T-helper 17 cell (primary cell): ENCODE data around the gene NAV2. TPM values are rescaled to one million over a fixed set of nuclear protein-coding genes. Genes with fewer than 3 reads are reported as not detected.

Experiments used
- ATAC-seq: fragments of 150-1000 bp; cut with Tn5 transposase; 2 replicates; pipeline ENCODE4 v1.10.0; 2021; ENCODE audit warnings: mild to moderate bottlenecking, moderate library complexity
- DNase-seq, 3 donors: peaks; one replicate each; pipeline versions ENCODE4 v3.0.0 to v3.0.0-alpha.2; 2020 to 2021
- H3K9me3 ChIP-seq: one replicate; pipeline ENCODE4 v1.7.0; 2013; ENCODE audit warnings: low read length, mild to moderate bottlenecking; ENCODE audit not compliant: control insufficient read depth, poor library complexity, severe bottlenecking
- H3K27ac Mint-ChIP-seq: one replicate; pipeline ENCODE4 v1.8.0; 2022; ENCODE audit warnings: mild to moderate bottlenecking, moderate library complexity, mixed read lengths
- H3K27me3 Mint-ChIP-seq: one replicate; pipeline ENCODE4 v1.8.0; 2022; ENCODE audit warnings: mixed read lengths
- H3K36me3 Mint-ChIP-seq: one replicate; pipeline ENCODE4 v1.8.0; 2022; ENCODE audit warnings: low read depth, mixed read lengths
- H3K4me1 Mint-ChIP-seq: one replicate; pipeline ENCODE4 v1.8.0; 2022; ENCODE audit warnings: mild to moderate bottlenecking, mixed read lengths
- H3K4me3 Mint-ChIP-seq: one replicate; pipeline ENCODE4 v1.8.0; 2022; ENCODE audit warnings: mild to moderate bottlenecking, moderate library complexity, mixed read lengths
- total RNA-seq, 4 donors: library from RNA in 2 of 4; stranded (reverse) in 2 of 4; gene quantifications; one replicate each; pipeline ENCODE4 v1.2.3 and lab custom pipeline; 2022 to 2026

Gene NAV2
- total RNA-seq, 2 donors from 2014 or later = 0.96 to 1.3 TPM

DNA sequence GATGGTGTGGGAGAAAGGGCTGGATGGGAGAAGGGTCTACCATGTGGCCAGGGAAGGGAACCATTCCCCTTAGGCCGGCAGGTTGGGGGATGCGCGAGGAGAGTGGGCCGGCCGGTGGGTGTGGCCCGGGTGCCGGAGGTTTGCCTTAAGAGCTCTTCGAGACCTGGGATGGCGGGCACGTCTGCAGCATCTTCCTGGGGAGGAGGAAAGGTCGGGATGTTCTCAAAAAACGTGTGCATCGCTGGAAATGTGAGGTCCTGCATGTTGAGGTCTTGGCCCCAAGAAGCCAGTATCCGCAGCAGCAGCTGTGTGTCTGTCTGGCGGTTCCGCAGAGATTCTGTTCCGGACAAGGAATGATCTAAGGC is 1.4 kb downstream of the NAV2 start:
- peak overlapping the region; percentile 97 for H3K4me3 Mint-ChIP-seq
- peaks cover 37% of the 10 kb centered on the region for H3K27me3 Mint-ChIP-seq
- DNase-seq (no peak), ATAC-seq (no peak)
- peaks cover 2% of the 10 kb centered on the region for H3K36me3 Mint-ChIP-seq
- peak overlapping the region; percentile 82 for H3K27ac Mint-ChIP-seq
- peaks cover 20% of the 10 kb centered on the region for H3K4me1 Mint-ChIP-seq
- H3K9me3 ChIP-seq = no peaks in the 10 kb centered on the region

- H3K27me3 Mint-ChIP-seq = peaks cover 37% of the 10 kb centered on the region
- H3K27ac Mint-ChIP-seq = peak overlapping the region; percentile 82
- H3K9me3 ChIP-seq = no peaks in the 10 kb centered on the region
- no peak for DNase-seq
- no peak for ATAC-seq
- peaks cover 2% of the 10 kb centered on the region for H3K36me3 Mint-ChIP-seq
- H3K4me3 Mint-ChIP-seq = peak overlapping the region; percentile 97
- H3K4me1 Mint-ChIP-seq = peaks cover 20% of the 10 kb centered on the region
Measured at GRCh38 chr11:19714387-19715363, 2.0 kb downstream of the NAV2 start.

DNA sequence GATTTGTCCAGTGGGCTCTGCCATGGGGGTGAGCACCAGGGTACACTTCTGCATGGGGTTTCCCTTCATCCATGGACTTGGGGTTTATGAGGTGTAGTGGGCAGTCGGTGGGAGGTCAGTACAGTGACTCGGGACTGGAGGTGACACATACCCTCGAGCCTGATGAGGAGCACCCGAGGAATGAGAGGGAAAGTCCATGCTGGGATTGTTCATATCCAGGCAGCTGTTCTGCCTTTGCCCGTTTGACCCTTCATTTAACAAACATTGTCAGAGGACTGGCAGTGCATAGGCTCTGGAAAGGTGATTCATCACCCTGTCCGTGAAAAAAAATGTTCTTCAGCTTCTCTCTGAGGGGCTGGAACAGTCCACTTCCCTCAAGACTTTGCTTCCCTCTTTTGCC is 2.7 kb downstream of the NAV2 start:
- no peak for DNase-seq
- Mint-ChIP-seq H3K27ac (no peak overlapping the region), H3K27me3 (peaks cover 37% of the 10 kb centered on the region), H3K4me1 (peaks cover 20% of the 10 kb centered on the region), H3K4me3 (no peak overlapping the region), H3K36me3 (peaks cover 2% of the 10 kb centered on the region)
- no peaks in the 10 kb centered on the region for H3K9me3 ChIP-seq
- ATAC-seq = no peak

DNA sequence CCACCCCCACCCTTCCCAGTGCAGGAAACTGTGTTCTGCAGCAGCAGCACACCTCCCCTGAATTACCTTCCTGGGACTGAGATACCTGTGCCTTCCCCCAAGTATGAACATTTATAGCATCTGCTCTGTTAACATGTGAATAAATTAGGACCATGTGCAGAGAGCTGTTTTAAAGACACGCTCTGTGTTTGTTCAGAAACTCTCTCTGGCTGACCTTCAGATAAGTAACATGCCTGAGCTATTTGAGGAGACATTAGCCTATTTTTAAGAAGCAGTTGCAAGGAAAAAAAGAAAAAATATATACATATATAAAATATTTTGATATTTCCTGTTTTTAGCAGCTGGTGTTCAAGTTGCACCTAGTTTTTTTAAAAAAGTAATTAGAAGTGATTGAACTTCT is 5.4 kb downstream of the NAV2 start:
- H3K27me3 Mint-ChIP-seq = peaks cover 32% of the 10 kb centered on the region
- no peaks in the 10 kb centered on the region for H3K36me3 Mint-ChIP-seq
- H3K9me3 ChIP-seq = no peaks in the 10 kb centered on the region
- DNase-seq (no peak), ATAC-seq (no peak)
- peaks cover 18% of the 10 kb centered on the region for H3K4me1 Mint-ChIP-seq
- H3K27ac Mint-ChIP-seq = no peak overlapping the region
- H3K4me3 Mint-ChIP-seq = no peak overlapping the region

DNA sequence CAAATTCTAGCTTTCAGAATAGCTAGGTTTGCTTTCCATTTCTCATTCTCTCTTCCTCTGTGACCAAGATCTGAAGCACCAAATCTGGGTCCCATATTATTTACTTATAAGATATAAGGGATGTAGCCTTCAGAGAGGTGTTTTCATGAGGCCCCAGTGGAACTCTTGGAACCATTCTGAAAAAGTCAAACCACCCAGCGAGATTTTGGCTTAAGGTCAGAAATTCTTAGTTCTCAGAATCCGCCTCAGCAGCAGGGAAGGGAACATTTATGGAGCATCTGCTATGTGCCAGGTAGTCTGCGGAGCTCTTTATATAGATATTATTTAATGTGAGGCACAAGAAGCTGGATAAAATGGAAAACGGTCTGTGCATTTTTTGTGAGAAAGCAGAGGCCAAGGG is 6.3 kb downstream of the NAV2 start:
- no peak overlapping the region for H3K27ac Mint-ChIP-seq
- H3K9me3 ChIP-seq = no peaks in the 10 kb centered on the region
- H3K27me3 Mint-ChIP-seq = peaks cover 29% of the 10 kb centered on the region
- ATAC-seq = no peak
- no peak overlapping the region for H3K4me3 Mint-ChIP-seq
- no peak for DNase-seq
- H3K36me3 Mint-ChIP-seq = no peaks in the 10 kb centered on the region
- peaks cover 21% of the 10 kb centered on the region for H3K4me1 Mint-ChIP-seq

DNA sequence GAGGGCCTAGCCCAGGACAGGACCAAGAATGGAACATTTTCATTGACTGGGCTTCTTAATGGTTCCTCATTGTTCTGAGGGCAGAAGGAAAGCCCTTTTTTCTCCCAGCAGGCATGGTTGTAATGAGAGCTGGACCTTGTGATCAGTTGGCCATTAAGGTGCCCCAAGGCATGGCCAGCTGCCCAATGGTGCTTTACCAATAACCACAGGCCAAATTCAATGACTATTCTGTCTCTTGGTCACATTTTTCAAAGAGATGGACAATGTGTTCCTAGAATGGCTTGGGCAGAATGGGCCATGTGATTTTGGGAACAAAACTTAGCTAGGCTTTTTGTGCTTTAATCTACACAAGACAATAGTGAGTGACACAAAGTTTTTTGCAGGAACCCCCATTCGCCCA is 7.3 kb downstream of the NAV2 start:
- Mint-ChIP-seq H3K4me1 (peaks cover 20% of the 10 kb centered on the region), H3K27me3 (peaks cover 20% of the 10 kb centered on the region), H3K36me3 (no peaks in the 10 kb centered on the region), H3K27ac (no peak overlapping the region), H3K4me3 (no peak overlapping the region)
- ATAC-seq = no peak
- DNase-seq = no peak
- peaks cover 3% of the 10 kb centered on the region for H3K9me3 ChIP-seq

GRCh38 chr11:19721176-19721575 is 8.5 kb downstream of the NAV2 start:
- Mint-ChIP-seq H3K36me3 (no peaks in the 10 kb centered on the region), H3K27me3 (peaks cover 7% of the 10 kb centered on the region), H3K4me1 (peaks cover 20% of the 10 kb centered on the region), H3K4me3 (no peak overlapping the region), H3K27ac (peak overlapping the region; percentile 98)
- ATAC-seq (no peak), DNase-seq (no peak)
- peaks cover 3% of the 10 kb centered on the region for H3K9me3 ChIP-seq

DNA sequence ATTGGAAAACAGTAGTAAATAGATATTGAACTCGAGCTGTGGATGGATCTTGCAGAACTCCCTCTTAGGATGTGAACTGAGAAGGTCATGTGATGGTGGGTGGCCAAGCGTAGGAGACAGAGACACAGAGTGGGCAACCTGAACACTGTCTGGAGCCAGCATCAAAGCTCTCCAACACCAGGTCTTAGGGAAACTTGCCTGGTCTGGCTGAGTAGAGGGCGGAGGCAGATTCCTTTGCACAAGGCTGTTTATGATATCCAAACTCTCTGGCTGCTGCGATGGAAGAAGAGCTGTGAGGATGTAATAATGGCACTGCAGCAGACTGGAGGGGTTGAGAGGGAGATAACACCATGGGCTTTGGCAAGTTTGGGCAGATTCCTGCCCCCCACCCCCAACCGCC is 10.1 kb downstream of the NAV2 start:
- peaks cover 3% of the 10 kb centered on the region for H3K9me3 ChIP-seq
- Mint-ChIP-seq H3K27ac (peak overlapping the region; percentile 98), H3K27me3 (no peaks in the 10 kb centered on the region), H3K4me1 (peaks cover 22% of the 10 kb centered on the region), H3K4me3 (no peak overlapping the region), H3K36me3 (peaks cover 3% of the 10 kb centered on the region)
- DNase-seq (no peak), ATAC-seq (no peak)

DNA sequence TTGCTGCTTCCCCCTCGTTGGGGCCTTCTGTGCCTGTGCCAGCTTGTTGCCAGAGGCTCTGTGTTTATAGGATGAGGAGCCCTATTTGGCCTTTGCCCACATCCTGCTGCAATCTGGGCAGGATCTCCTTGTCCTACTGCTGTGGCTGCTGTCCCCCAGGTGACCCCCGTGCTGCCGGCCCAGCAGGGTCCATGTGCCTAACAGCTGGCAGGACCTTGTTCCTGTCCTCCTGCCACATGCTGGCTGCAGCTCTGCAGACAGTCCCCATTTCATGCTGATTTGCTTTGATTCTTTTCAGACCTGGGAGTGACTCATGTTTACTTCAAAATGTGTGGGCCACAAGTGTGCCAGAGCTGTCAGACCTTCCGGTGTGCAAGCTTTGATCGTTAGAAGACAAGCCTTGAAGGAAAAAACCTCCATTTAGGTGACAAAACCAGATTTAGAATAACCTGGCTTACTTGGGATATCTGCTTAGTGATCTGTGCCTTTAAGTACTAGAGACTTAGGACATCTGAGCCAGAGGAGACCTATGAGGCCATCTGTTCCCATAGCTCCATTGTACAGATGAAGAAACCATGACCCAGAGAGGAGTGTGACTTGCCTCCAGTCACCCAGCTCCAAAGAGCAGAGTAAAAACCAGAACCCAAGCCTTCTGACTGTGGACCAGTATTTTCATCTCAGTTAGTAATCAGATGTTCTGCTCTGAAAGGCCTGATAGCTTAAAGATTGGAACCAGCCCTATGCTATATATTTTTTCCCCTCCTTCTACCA is 11.1 kb downstream of the NAV2 start:
- peaks cover 3% of the 10 kb centered on the region for H3K9me3 ChIP-seq
- Mint-ChIP-seq H3K4me1 (peaks cover 22% of the 10 kb centered on the region), H3K36me3 (peaks cover 3% of the 10 kb centered on the region), H3K27ac (peak overlapping the region; percentile 98), H3K4me3 (peak overlapping the region; percentile 85), H3K27me3 (no peaks in the 10 kb centered on the region)
- peak in 2 of 3 donors; percentile 8 to 28 for DNase-seq
- peak; percentile 95 for ATAC-seq

DNA sequence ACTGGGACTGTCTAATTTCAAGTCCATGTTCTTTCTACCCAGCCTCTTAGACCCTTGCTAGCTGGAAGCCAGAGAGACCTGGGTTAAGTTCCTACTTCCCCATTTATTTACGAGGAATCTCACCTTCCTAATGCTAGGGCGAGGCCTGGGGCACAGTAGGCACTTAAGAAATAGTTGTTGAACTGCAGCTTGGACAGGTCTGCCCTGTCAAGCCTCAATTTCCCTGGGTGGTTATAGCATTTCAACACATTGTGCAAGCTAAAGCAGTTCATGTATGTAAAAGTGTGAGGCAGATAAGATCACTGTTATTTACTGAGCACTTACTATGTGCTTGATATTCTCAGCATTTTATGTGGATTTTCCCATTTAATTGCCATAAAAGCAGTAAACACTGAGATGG is 12.1 kb downstream of the NAV2 start:
- DNase-seq (no peak), ATAC-seq (no peak)
- Mint-ChIP-seq H3K27ac (peak overlapping the region; percentile 98), H3K27me3 (no peaks in the 10 kb centered on the region), H3K4me3 (no peak overlapping the region), H3K4me1 (peaks cover 22% of the 10 kb centered on the region), H3K36me3 (peaks cover 3% of the 10 kb centered on the region)
- peaks cover 3% of the 10 kb centered on the region for H3K9me3 ChIP-seq

DNA sequence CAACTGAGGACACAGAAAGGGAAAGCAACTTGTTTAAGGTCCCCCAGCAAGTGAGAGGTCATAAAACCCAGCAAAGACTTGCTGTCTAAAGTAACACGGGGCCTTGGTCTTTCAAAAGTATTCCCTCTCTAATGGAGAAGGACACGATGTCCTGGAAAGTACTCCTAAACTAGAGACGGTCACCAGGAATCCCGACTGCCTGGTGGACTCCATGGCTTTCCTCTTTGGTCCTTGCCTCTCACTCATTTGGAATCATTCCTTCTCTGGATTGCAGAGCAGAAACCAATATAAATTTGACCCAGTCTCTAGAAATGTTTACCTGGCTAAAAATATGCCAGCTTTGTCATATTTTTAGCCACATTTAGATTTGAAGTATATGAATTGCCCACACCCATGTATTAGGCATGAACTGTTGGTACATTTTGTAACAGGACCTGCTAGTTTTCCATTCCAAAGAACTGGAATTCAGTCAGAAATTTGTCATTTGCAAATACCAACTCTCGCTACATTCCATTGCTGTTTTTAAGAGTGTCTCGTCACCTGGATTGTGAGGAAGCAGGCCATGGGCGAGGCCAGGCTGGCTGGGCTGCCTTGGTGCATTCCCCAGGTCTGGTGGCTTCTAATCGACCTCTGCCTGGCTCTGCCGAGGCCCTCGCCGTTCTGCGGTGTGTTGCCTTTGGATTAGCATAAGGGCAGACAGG is 12.9 kb downstream of the NAV2 start:
- DNase-seq (no peak), ATAC-seq (no peak)
- no peak overlapping the region for H3K4me3 Mint-ChIP-seq
- H3K36me3 Mint-ChIP-seq = peaks cover 3% of the 10 kb centered on the region
- no peaks in the 10 kb centered on the region for H3K27me3 Mint-ChIP-seq
- H3K4me1 Mint-ChIP-seq = peaks cover 22% of the 10 kb centered on the region
- H3K9me3 ChIP-seq = peaks cover 3% of the 10 kb centered on the region
- no peak overlapping the region for H3K27ac Mint-ChIP-seq

- H3K36me3 Mint-ChIP-seq = peaks cover 3% of the 10 kb centered on the region
- peaks cover 3% of the 10 kb centered on the region for H3K9me3 ChIP-seq
- ATAC-seq (no peak), DNase-seq (no peak)
- H3K27ac Mint-ChIP-seq = no peak overlapping the region
- H3K4me3 Mint-ChIP-seq = no peak overlapping the region
- no peaks in the 10 kb centered on the region for H3K27me3 Mint-ChIP-seq
- H3K4me1 Mint-ChIP-seq = peaks cover 22% of the 10 kb centered on the region
Measured at GRCh38 chr11:19727246-19727645, 14.6 kb downstream of the NAV2 start.

DNA sequence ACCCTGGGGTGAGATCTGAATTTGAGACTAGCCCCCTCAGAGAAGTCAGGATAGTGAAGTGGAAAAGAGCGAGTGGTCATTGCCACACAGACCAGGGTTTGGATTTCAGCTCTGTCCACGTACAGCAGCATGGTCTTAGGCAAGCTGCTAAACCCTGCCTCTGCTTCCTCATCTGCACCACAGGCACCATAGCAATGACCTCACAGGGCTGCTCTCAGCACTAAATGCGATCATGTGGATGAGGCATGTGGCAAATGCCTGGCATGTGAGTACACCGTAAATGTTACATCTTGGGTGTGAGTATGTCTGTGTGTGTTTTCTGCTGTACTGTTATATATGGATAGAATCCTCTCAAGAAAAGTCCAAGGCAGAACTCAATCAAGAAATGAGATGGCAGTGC is 15.8 kb downstream of the NAV2 start:
- DNase-seq (no peak), ATAC-seq (no peak)
- Mint-ChIP-seq H3K27me3 (peaks cover under 1% of the 10 kb centered on the region), H3K4me1 (peaks cover 12% of the 10 kb centered on the region), H3K36me3 (peaks cover 3% of the 10 kb centered on the region), H3K4me3 (no peak overlapping the region), H3K27ac (no peak overlapping the region)
- H3K9me3 ChIP-seq = peaks cover 3% of the 10 kb centered on the region
